Measurements from ENCODE around the gene KPTN.
"Not testable (repeated sequence)": the region's sequence is repeated elsewhere in the genome, so short reads cannot be mapped to it uniquely, and the experiment has no call there.

The KPTN gene

DNA sequence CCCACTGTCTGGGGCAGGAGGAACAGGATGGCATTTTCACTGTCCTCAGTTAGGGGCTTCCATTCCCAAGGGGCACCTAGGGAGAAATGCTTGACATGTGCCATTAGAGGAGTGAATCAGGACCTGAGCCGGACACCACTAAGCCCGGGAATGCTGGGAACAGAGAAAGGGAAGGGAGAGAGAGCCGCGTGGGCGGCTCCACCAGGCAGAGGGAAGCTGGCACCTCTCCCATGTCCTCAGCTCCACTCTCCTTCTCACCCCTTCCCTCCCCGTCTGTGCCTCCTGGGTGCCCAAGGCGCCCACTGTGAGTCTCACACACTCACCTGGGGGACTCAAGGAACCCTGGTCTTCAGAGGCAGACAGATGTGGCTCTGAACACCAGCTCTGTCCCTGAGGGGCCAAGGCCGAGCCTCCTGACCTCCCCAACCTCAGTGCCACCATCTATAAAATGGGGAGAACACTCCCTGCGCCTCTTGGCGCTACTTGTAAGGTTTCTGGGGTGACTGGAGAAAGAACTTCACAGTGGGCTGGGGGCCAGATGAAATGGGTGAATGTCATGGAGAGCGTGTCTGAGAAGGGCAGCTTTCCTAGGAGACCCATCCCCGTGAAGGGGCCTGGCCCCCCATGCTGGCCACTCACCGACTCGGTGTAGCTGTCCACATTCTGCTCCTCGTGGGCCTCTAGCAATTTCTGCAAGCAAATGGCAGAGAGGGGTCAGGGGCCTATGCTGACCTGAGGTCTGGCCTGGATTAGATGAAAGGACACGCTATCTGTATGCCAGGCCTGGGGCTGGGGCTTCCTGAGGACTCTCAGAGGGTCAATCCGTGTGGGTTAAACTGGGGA is 5.3 kb upstream of the KPTN start:
- H3K4me3 ChIP-seq (replicated peaks; ENCODE audit: low read depth, low read length), result no peak overlapping the region
- H3K36me3 ChIP-seq (ENCODE audit: control insufficient read depth, insufficient read depth, low read length), result peaks cover 30% of the 10 kb centered on the region
- H3K27me3 ChIP-seq (replicated peaks; ENCODE audit: control insufficient read depth, insufficient read depth, low read length), result no peaks in the 10 kb centered on the region
- no peak for DNase-seq (ENCODE audit: extremely low read depth, insufficient read length)
- TF ChIP-seq, protein P1, sequence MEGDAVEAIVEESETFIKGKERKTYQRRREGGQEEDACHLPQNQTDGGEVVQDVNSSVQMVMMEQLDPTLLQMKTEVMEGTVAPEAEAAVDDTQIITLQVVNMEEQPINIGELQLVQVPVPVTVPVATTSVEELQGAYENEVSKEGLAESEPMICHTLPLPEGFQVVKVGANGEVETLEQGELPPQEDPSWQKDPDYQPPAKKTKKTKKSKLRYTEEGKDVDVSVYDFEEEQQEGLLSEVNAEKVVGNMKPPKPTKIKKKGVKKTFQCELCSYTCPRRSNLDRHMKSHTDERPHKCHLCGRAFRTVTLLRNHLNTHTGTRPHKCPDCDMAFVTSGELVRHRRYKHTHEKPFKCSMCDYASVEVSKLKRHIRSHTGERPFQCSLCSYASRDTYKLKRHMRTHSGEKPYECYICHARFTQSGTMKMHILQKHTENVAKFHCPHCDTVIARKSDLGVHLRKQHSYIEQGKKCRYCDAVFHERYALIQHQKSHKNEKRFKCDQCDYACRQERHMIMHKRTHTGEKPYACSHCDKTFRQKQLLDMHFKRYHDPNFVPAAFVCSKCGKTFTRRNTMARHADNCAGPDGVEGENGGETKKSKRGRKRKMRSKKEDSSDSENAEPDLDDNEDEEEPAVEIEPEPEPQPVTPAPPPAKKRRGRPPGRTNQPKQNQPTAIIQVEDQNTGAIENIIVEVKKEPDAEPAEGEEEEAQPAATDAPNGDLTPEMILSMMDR (IDR thresholded peaks at IDR 0.05; ENCODE audit: insufficient read depth, low read length, poor library complexity, severe bottlenecking), result no peak

DNA sequence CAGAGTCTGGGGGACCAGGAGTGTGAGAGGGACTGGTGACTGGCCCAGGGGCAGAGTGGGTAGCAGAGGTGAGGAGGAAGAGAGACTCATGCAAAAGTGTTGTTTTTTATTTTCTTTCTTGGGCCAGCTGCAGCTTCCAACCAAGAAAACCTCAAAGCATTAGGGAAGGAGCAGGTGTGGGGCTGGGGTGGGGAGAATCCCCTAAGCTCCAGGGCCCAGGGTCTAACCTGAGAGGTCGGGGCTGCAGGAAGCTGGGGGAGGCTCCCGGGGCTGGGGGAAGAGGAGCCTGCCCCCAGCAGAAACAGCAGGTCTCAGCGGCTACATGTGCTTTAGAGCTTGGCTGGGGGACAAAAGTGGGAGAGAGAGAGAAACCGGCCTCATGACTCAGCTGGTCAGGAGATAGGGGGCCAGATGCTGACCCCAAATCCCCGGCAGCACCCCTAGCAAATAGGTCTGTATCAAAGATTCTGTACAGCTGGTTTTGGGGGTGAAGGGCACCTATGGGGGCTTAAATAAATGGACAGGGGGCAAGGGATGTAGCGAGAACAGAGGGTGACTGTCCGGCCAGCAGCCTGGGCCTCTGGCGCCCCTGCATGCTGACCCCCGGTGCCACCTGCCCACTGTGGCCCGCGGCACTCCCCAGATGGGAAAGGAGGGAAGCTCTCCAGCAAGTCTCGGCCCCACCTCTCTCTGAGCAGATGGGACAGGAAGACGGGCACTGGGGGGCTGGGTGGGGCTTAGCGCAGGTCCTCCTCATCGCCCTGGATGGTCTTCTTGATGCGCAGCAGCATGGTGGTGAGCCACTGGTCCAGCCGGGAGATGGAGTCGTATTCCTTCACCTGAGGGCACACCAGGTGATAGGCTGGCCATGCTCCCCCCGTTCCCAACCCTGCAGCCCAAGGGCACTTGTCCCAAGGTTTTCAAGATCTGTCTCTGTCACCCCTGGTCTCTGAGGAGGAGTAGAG is 3.8 kb upstream of the KPTN start:
- Histone ChIP-seq H3K36me3 (ENCODE audit: control insufficient read depth, insufficient read depth, low read length) (peaks cover 25% of the 10 kb centered on the region), H3K27me3 (replicated peaks; ENCODE audit: control insufficient read depth, insufficient read depth, low read length) (no peaks in the 10 kb centered on the region), H3K4me3 (replicated peaks; ENCODE audit: low read depth, low read length) (no peak overlapping the region)
- DNase-seq (ENCODE audit: extremely low read depth, insufficient read length), result no peak
- TF ChIP-seq, protein P1 (IDR thresholded peaks at IDR 0.05; ENCODE audit: insufficient read depth, low read length, poor library complexity, severe bottlenecking), result no peak

DNA sequence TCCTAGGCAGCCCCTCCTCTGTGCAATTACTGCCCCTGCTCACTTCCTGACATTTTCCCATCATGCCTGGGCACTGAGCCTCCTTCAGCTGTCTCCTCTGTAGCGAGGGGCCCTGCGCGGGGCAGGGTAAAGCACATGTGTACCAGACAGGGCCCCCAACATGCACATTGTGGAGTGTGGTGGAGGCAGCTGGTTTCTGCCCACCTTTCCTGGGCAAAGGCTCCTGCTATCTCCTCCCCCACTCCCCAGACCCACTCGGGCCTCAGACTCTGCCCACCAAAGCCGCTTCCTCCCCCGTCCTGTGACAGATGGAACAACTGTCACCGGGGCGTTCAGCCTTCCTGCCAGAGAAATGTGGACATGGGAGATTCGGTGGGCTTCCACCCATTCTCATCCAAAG is 2.9 kb upstream of the KPTN start:
- TF ChIP-seq, protein P1 (IDR thresholded peaks at IDR 0.05; ENCODE audit: insufficient read depth, low read length, poor library complexity, severe bottlenecking), result no peak
- DNase-seq (ENCODE audit: extremely low read depth, insufficient read length), result no peak
- Histone ChIP-seq H3K4me3 (replicated peaks; ENCODE audit: low read depth, low read length) (no peak overlapping the region), H3K27me3 (replicated peaks; ENCODE audit: control insufficient read depth, insufficient read depth, low read length) (no peaks in the 10 kb centered on the region), H3K36me3 (ENCODE audit: control insufficient read depth, insufficient read depth, low read length) (peaks cover 20% of the 10 kb centered on the region)

DNA sequence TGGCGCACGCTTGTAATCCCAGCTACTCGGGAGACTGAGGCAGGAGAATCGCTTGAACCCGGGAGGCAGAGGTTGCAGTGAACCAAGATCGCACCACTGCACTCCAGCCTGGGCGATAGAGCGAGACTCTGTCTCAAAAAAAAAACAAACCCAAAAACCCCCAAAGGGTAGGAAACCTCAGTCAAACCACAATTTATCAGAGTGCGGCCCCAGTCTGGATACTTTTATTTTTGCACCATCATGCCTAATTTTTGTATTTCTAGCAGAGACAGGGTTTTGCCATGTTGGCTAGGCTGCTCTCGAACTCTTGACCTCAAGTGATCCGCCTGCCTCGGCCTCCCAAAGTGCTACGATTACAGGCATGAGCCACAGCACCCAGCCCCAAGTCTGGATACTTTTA is 2.2 kb upstream of the KPTN start:
- not testable (repeated sequence) for H3K27me3 ChIP-seq (replicated peaks; ENCODE audit: control insufficient read depth, insufficient read depth, low read length); DNase-seq (ENCODE audit: extremely low read depth, insufficient read length); H3K4me3 ChIP-seq (replicated peaks; ENCODE audit: low read depth, low read length)
- peaks cover 15% of the 10 kb centered on the region for H3K36me3 ChIP-seq (ENCODE audit: control insufficient read depth, insufficient read depth, low read length)

DNA sequence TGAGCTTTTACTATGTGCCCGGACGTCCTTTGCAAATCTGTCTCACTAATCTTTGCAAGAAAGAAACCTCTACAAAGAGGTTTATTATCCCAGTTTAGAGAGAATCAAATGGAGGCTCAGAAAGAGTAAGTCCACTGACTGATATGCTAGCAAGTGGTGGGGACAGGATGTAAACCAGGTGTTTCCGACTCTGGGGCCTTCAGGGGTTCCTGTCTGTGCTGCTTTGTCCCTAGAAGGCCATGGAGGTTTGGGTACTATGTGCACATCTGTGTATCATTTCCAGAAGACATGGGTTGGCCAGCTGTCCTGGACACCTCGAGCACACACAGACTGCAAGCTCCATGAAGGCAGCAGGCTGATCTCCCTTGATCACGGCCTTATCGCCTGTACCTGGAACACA is 1.2 kb upstream of the KPTN start:
- Histone ChIP-seq H3K4me3 (replicated peaks; ENCODE audit: low read depth, low read length) (peak overlapping the region; percentile 72), H3K36me3 (ENCODE audit: control insufficient read depth, insufficient read depth, low read length) (peaks cover 11% of the 10 kb centered on the region), H3K27me3 (replicated peaks; ENCODE audit: control insufficient read depth, insufficient read depth, low read length) (no peaks in the 10 kb centered on the region)
- no peak for DNase-seq (ENCODE audit: extremely low read depth, insufficient read length)
- TF ChIP-seq, protein P1 (IDR thresholded peaks at IDR 0.05; ENCODE audit: insufficient read depth, low read length, poor library complexity, severe bottlenecking), result no peak

DNA sequence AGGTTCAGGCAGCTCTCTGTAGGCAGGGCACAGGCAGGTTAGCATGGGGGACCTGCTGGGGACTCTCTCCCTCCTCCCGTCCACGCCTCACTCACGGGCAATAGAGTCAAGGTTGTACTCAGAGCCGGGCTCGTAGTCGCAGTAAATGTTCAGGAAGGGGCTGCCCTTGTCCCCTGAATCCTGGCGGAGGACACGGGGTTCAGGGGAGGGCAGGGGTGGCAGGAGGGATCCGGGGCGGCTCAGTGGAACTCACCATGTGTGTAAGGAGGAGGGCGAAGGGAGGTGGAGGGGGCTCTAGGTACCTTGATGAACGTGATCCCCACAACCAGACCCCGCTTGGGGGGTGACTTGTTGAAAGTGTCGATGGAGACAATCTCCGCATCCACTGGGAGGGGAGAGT is 819 bp downstream of the KPTN start:
- H3K4me3 ChIP-seq (replicated peaks; ENCODE audit: low read depth, low read length), result peak overlapping the region; percentile 72
- TF ChIP-seq, protein P1 (IDR thresholded peaks at IDR 0.05; ENCODE audit: insufficient read depth, low read length, poor library complexity, severe bottlenecking), result no peak
- DNase-seq (ENCODE audit: extremely low read depth, insufficient read length), result no peak
- H3K36me3 ChIP-seq (ENCODE audit: control insufficient read depth, insufficient read depth, low read length), result peaks cover 4% of the 10 kb centered on the region
- no peaks in the 10 kb centered on the region for H3K27me3 ChIP-seq (replicated peaks; ENCODE audit: control insufficient read depth, insufficient read depth, low read length)
